K562 (cell line): ENCODE measurements around the gene TIPIN. TPM values are rescaled to one million over a fixed set of nuclear protein-coding genes. Genes with fewer than 3 reads are reported as not detected.

Source experiments
- BMI1 ChIP-seq: fragments of 150-350 bp; IDR thresholded peaks from 2 replicates; pipeline ENCODE4 v1.6.1; 2014; ENCODE audit warnings: low read length
- DNMT1 ChIP-seq: fragments of 450-650 bp; IDR thresholded peaks from 2 replicates; pipeline ENCODE4 v1.6.1; 2016; ENCODE audit warnings: antibody characterized with exemption, mild to moderate bottlenecking
- FOXJ3 ChIP-seq: sonication (generic); formaldehyde crosslinking; IDR thresholded peaks from 2 replicates; pipeline ENCODE4 v1.4.0; 2020; ENCODE audit warnings: mild to moderate bottlenecking, missing genetic modification reagents
- HDAC8 ChIP-seq: fragments of 450-650 bp; IDR thresholded peaks from 2 replicates; pipeline ENCODE4 v1.6.1; 2016; ENCODE audit warnings: mild to moderate bottlenecking, missing genetic modification characterization, moderate library complexity, missing compliant biosample characterization
- HMG20A ChIP-seq: fragments of 450-650 bp; formaldehyde crosslinking; conservative IDR thresholded peaks from 2 replicates; pipeline ENCODE4 v1.4.0; 2020; ENCODE audit warnings: mild to moderate bottlenecking, mixed read lengths
- HOXB6 ChIP-seq: fragments of 250-450 bp; sonication (Bioruptor Pico); IDR thresholded peaks from 2 replicates; pipeline ENCODE4 v1.5.1; 2022; ENCODE audit warnings: mild to moderate bottlenecking, borderline replicate concordance
- IFI16 ChIP-seq: fragments of 250-450 bp; sonication (Bioruptor Pico); IDR thresholded peaks from 2 replicates; pipeline ENCODE4 v2.1.2; 2022; ENCODE audit warnings: mild to moderate bottlenecking, inconsistent platforms
- MECOM ChIP-seq: fragments of 250-450 bp; sonication (Bioruptor Pico); IDR thresholded peaks from 2 replicates; pipeline ENCODE4 v1.8.0; 2022; ENCODE audit warnings: inconsistent platforms
- MED1 ChIP-seq: sonication (generic); formaldehyde crosslinking; IDR thresholded peaks from 2 replicates; pipeline ENCODE4 v1.8.1; 2023; ENCODE audit warnings: missing genetic modification reagents, borderline replicate concordance
- NCOA2 ChIP-seq, 2 experiments: fragments of 450-650 bp; IDR thresholded peaks; 2 replicates each; pipeline ENCODE4 v1.6.1; 2018; ENCODE audit warnings: mild to moderate bottlenecking in 2 of 2, moderate library complexity in 1 of 2; ENCODE audit not compliant: partially characterized antibody in 2 of 2
- POLR3A ChIP-seq: IDR thresholded peaks from 2 replicates; pipeline ENCODE4 v1.6.1; 2011; ENCODE audit warnings: borderline replicate concordance, mild to moderate bottlenecking, moderate library complexity; ENCODE audit not compliant: insufficient read length, insufficient read depth; ENCODE audit errors: extremely low read depth
- POU5F1 ChIP-seq: fragments of 150-350 bp; IDR thresholded peaks from 2 replicates; pipeline ENCODE4 v1.6.1; 2014; ENCODE audit warnings: borderline replicate concordance, low read length, low read depth, mild to moderate bottlenecking; ENCODE audit not compliant: partially characterized antibody
- RBBP5 ChIP-seq: fragments of 200-600 bp; sonication (generic); IDR thresholded peaks from 2 replicates; pipeline ENCODE4 v1.6.1; 2012; ENCODE audit warnings: borderline replicate concordance, mild to moderate bottlenecking, low read length, control low read depth, inconsistent platforms; ENCODE audit not compliant: insufficient read depth, poor library complexity, severe bottlenecking
- SMAD2 ChIP-seq: fragments of 150-350 bp; IDR thresholded peaks from 2 replicates; pipeline ENCODE4 v1.6.1; 2014; ENCODE audit warnings: low read depth, mild to moderate bottlenecking, low read length
- SMARCC2 ChIP-seq: fragments of 450-650 bp; IDR thresholded peaks from 2 replicates; pipeline ENCODE4 v1.6.1; 2017; ENCODE audit warnings: antibody characterized with exemption, moderate library complexity, mild to moderate bottlenecking, low read depth
- ZBTB17 ChIP-seq: fragments of 450-650 bp; formaldehyde crosslinking; IDR thresholded peaks from 2 replicates; pipeline ENCODE4 v1.4.0; 2020; ENCODE audit warnings: mild to moderate bottlenecking
- ZBTB8A ChIP-seq: fragments of 450-650 bp; IDR thresholded peaks from 2 replicates; pipeline ENCODE4 v1.6.1; 2018; ENCODE audit warnings: mild to moderate bottlenecking, moderate library complexity; ENCODE audit not compliant: partially characterized antibody
- ZNF124 ChIP-seq: sonication (generic); formaldehyde crosslinking; IDR thresholded peaks from 2 replicates; pipeline ENCODE4 v1.8.1; 2022; ENCODE audit warnings: missing genetic modification reagents
- ZNF146 ChIP-seq: IDR thresholded peaks from one replicate; pipeline ENCODE4 v1.6.1; 2018; ENCODE audit warnings: missing compliant biosample characterization; ENCODE audit not compliant: unreplicated experiment
- ZNF239 ChIP-seq: fragments of 250-450 bp; sonication (Bioruptor Pico); IDR thresholded peaks from 2 replicates; pipeline ENCODE4 v1.4.0; 2020; ENCODE audit warnings: mild to moderate bottlenecking
- ZSCAN29 ChIP-seq: fragments of 450-650 bp; IDR thresholded peaks from 2 replicates; pipeline ENCODE4 v1.6.1; 2017
- polyA plus RNA-seq, 8 experiments: library from polyadenylated mRNA; depleted of rRNA in 4 of 8; stranded (reverse) in 5 of 8; unstranded in 3 of 8; fragments of >200 nt; fragmentation: Nextera tagmentation in 2 of 8; fragmentation: Illumina TruSeq in 1 of 8; extraction: Ambion mirVana in 2 of 8; extraction: Trizol in 1 of 8; gene quantifications; 2 replicates each; pipeline versions ENCODE4 v1.2.1 to v1.2.3, GENCODE V29; 2011 to 2014; ENCODE audit warnings: inconsistent platforms in 1 of 8, missing spikeins in 1 of 8
- total RNA-seq, 7 experiments: library from RNA; depleted of rRNA in 6 of 7; stranded (reverse); fragments of >200 nt in 6 of 7; fragmentation: Illumina TruSeq in 2 of 7; extraction: Trizol in 2 of 7; gene quantifications; 2 replicates each; pipeline versions ENCODE4 v1.2.1 to v1.2.3, GENCODE V29; 2011 to 2021; ENCODE audit warnings: low replicate concordance in 1 of 7
- TF ChIP-seq, protein P1 (sequence below): sonication (generic); formaldehyde crosslinking; IDR thresholded peaks from 2 replicates; pipeline ENCODE4 v1.8.0; 2022; ENCODE audit warnings: mild to moderate bottlenecking, missing genetic modification reagents, borderline replicate concordance
- TF ChIP-seq, protein P2 (sequence below): sonication (generic); formaldehyde crosslinking; IDR thresholded peaks from 2 replicates; pipeline ENCODE4 v1.8.1; 2022; ENCODE audit warnings: missing genetic modification reagents
- TF ChIP-seq, protein P3 (sequence below): sonication (generic); formaldehyde crosslinking; IDR thresholded peaks from 2 replicates; pipeline ENCODE4 v1.4.0; 2020; ENCODE audit warnings: mild to moderate bottlenecking, missing genetic modification reagents

The TIPIN gene
- total and polyA plus RNA-seq, 9 of the 15 experiments (the other 6 are each of a cell fraction or from before 2014, with no cell fraction given), result 22.9 to 61.4 (median 42.0) TPM

DNA sequence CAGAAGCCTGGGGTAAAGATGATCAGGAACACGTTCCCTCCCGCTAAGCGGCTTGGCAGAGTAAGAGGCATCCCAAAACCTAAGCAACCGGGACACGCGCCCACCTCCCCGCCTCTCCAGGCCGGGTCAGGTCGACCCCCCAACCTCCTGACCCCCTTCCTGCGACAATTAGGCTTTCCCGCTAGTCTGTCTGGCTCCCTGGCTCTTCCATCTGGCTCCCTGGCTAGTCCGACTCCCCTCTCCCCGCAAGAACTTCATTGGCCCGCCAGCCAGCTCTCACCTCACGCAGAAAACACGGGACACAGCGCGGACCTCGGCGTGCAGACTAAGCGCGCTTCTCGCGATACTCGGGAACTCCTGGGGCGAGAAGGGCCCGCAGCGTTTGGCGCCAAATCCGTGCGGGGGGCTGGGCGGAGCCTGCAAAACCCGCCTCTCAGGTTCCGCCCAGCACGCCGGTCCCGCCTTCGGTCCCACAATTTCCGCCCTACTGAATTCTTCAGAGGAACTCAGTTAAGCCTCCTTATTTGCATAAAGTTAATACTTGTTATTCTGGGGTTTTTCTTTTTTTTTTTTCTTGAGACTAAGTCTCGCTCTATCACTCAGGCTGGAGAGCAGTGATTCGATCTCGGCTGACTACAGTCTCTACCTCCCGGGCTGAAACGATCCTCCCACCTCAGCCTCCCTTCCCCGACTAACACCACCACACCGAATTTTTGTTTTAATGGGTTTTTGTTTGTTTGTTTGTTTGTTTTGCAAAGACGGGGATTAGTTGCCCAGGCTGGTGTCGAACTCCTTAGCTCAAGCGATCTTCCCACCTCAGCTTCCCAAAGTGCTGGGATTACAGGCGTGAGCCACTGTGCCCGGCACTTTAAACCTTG lies at the start of gene TIPIN (continued):
- TF ChIP-seq MECOM (CRISPR knock-in tag) (no peak), SMAD2 (no peak), HOXB6 (CRISPR knock-in tag) (no peak), ZNF146 (CRISPR knock-in tag) (no peak), ZNF239 (no peak), HMG20A (no peak), FOXJ3 (CRISPR knock-in tag) (no peak), POLR3A (no peak), DNMT1 (no peak), RBBP5 (no peak), BMI1 (no peak), ZNF124 (CRISPR knock-in tag) (no peak), HDAC8 (no peak; the same call in 1 of the 2 replicates), NCOA2 (IDR thresholded peaks at IDR 0.05; ENCODE audit: partially characterized antibody in 2 of 2) (no peak), ZBTB8A (no peak), MED1 (CRISPR knock-in tag) (no peak), SMARCC2 (no peak), POU5F1 (no peak), IFI16 (CRISPR knock-in tag) (no peak), ZSCAN29 (0 out of 2 replicates have a peak, but pooled peaks have one; percentile 30), ZBTB17 (CRISPR knock-in tag) (peak; percentile 78; the same call in 1 of the 2 replicates)
- TF ChIP-seq, protein P1, sequence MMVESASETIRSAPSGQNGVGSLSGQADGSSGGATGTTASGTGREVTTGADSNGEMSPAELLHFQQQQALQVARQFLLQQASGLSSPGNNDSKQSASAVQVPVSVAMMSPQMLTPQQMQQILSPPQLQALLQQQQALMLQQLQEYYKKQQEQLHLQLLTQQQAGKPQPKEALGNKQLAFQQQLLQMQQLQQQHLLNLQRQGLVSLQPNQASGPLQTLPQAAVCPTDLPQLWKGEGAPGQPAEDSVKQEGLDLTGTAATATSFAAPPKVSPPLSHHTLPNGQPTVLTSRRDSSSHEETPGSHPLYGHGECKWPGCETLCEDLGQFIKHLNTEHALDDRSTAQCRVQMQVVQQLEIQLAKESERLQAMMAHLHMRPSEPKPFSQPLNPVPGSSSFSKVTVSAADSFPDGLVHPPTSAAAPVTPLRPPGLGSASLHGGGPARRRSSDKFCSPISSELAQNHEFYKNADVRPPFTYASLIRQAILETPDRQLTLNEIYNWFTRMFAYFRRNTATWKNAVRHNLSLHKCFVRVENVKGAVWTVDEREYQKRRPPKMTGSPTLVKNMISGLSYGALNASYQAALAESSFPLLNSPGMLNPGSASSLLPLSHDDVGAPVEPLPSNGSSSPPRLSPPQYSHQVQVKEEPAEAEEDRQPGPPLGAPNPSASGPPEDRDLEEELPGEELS (CRISPR knock-in tag), result no peak
- TF ChIP-seq, protein P2, sequence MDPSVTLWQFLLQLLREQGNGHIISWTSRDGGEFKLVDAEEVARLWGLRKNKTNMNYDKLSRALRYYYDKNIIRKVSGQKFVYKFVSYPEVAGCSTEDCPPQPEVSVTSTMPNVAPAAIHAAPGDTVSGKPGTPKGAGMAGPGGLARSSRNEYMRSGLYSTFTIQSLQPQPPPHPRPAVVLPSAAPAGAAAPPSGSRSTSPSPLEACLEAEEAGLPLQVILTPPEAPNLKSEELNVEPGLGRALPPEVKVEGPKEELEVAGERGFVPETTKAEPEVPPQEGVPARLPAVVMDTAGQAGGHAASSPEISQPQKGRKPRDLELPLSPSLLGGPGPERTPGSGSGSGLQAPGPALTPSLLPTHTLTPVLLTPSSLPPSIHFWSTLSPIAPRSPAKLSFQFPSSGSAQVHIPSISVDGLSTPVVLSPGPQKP (CRISPR knock-in tag), result no peak
- TF ChIP-seq, protein P3, sequence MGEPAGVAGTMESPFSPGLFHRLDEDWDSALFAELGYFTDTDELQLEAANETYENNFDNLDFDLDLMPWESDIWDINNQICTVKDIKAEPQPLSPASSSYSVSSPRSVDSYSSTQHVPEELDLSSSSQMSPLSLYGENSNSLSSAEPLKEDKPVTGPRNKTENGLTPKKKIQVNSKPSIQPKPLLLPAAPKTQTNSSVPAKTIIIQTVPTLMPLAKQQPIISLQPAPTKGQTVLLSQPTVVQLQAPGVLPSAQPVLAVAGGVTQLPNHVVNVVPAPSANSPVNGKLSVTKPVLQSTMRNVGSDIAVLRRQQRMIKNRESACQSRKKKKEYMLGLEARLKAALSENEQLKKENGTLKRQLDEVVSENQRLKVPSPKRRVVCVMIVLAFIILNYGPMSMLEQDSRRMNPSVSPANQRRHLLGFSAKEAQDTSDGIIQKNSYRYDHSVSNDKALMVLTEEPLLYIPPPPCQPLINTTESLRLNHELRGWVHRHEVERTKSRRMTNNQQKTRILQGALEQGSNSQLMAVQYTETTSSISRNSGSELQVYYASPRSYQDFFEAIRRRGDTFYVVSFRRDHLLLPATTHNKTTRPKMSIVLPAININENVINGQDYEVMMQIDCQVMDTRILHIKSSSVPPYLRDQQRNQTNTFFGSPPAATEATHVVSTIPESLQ (CRISPR knock-in tag), result peak; percentile 27; the same call in 1 of the 2 replicates
